GM12873 (cell line): ENCODE results near the gene CTNNBL1.

Experiments
- TF ChIP-seq, protein P1 (sequence below): IDR thresholded peaks from 2 replicates; pipeline ENCODE4 v1.5.1; 2012; ENCODE audit warnings: low read depth, mild to moderate bottlenecking, moderate library complexity, low read length, control low read depth; ENCODE audit not compliant: insufficient read depth; ENCODE audit errors: missing control alignments

CTNNBL1 gene, protein sequence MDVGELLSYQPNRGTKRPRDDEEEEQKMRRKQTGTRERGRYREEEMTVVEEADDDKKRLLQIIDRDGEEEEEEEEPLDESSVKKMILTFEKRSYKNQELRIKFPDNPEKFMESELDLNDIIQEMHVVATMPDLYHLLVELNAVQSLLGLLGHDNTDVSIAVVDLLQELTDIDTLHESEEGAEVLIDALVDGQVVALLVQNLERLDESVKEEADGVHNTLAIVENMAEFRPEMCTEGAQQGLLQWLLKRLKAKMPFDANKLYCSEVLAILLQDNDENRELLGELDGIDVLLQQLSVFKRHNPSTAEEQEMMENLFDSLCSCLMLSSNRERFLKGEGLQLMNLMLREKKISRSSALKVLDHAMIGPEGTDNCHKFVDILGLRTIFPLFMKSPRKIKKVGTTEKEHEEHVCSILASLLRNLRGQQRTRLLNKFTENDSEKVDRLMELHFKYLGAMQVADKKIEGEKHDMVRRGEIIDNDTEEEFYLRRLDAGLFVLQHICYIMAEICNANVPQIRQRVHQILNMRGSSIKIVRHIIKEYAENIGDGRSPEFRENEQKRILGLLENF

DNA sequence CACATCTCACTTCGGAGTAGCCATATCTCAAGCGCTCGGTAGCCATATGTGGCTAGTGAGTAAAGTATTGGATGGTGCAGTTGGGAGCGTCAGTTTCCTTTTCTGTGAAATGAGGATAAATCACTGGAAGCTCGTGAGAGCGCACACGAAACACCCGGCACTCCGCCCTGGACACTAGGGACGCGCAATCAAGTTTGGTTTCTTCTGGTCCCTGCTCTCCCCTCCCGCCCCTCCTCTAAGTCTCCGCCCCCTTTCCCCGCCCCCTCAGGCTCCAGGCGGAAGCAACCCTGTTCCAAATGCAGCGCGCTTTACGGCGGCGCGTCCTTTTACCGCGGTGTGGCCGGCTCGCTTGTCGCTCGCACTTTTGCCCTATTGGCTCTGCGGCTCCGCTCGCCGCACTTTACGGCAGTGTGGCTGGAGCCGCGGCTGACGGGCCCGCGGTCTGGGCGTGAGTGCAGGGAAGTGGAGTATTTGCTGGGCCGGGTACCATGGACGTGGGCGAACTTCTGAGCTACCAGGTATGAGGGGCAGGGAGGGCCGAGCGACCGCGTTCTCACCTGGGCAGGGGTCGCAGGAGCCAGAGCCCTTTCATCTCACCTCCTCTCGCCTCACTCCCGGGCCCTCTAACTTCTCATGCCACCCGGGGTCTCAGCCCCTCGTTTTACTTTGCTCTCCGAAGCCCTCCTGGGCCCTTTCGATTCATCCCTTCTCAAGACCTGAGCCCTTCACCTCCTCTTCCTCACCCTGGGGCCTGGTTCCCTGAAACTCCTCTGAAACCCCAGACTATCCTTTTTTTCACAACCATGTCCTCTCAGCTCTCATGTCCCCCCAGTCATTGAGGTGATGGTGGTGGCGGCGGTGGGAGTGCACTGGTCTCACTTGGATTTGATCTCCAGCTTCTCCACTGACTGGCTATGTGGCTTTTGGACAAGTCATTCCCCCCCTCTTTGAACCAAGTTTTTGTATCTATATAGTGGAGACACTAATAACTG lies at the start of gene CTNNBL1:
CTNNBL1 (plus strand) TSS at position 396 of the 992 bp plus-strand sequence; CDS start at position 489, 93 bp downstream.
- TF ChIP-seq, protein P1, sequence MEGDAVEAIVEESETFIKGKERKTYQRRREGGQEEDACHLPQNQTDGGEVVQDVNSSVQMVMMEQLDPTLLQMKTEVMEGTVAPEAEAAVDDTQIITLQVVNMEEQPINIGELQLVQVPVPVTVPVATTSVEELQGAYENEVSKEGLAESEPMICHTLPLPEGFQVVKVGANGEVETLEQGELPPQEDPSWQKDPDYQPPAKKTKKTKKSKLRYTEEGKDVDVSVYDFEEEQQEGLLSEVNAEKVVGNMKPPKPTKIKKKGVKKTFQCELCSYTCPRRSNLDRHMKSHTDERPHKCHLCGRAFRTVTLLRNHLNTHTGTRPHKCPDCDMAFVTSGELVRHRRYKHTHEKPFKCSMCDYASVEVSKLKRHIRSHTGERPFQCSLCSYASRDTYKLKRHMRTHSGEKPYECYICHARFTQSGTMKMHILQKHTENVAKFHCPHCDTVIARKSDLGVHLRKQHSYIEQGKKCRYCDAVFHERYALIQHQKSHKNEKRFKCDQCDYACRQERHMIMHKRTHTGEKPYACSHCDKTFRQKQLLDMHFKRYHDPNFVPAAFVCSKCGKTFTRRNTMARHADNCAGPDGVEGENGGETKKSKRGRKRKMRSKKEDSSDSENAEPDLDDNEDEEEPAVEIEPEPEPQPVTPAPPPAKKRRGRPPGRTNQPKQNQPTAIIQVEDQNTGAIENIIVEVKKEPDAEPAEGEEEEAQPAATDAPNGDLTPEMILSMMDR: no peak

DNA sequence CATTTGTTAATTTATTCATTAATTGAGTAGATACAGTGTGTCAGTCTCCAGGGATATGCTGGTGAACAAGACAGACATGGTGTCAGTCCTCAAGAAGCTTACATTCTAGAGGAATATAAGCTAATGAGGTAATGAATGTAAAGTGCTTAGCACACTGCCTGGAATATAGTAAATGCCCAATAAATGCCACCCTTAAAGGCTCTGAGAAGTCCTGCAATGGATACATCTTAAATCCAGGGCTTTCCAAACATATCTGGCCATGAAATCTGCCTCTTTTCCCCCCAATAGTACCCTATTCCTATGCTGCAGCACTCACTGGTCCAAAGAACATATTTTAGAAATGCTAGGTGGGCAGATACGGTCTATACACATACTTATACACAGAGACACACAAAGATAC lies 49.2 kb upstream of the CTNNBL1 start:
- TF ChIP-seq, protein P1: no peak

DNA sequence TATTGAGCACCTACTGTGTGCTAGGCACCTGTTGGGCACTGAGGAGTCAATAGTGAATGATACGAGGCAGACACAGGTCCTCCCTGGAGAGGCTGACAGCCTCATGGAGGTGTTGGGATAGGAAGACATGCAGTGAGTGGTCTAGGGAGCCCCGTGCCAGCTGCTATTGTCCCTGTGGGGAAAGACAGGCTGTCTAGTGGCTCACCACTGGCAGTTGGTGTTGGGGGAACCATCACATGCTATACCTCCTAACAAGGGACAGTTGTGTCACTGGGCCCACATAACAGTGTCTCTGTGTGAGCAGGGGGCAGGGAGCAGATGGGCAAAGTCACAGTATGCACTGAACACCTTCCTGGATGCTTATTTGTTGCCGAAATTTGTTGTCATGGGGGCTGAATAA lies 45.9 kb upstream of the CTNNBL1 start:
- TF ChIP-seq, protein P1: no peak

DNA sequence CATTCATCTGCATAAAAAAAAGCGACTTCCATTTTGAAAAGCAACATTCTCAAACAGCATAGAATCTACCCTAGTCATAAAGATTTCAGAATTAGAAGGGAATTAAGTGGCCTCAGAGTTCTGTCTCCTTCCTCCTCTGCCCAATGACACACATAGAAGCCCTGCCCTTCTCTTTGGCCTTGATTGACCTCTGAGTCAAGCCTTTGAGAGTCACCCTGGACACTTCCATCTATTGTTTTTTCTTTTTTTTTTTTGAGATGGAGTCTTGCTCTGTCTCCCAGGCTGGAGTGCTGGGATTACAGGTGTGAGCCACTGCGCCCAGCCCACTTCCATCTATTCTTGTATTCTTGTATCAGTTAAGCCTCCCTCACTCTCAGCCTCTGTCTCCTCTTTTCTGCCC lies 44.8 kb upstream of the CTNNBL1 start:
- TF ChIP-seq, protein P1: no peak

DNA sequence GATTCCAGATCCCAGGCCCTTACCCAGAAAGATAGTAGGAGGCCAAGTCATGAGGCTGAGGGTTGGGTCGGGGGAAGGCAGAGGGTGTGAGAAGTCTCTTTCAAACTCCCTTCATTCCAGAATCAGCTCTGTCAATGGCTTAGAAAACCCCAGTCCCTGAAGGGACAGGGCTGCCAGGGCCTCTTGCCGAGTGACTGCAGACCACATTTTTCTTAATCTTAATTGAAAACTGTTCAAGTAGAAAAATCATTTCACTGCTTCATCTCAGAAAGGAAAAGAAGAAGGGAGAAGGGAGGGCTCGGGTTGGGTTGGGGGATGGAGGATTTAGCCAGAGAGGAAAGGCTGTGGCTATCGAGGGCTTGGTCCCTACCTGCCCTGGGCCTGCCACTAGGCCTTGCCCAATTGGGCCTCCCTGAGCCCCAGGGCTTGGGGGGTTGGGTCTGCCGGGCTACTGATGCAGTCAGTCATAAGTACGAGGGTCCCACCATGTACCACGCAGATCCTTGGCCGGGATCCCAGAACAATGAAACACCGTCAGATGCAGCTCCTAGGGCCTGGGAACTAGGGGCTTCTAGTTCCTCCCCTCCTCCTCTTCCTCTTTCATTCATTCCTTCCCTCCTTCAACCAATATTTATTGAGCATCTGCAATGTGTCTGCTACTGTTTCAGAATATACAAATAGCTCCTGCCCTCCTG lies 44.0 kb upstream of the CTNNBL1 start:
- TF ChIP-seq, protein P1: no peak

DNA sequence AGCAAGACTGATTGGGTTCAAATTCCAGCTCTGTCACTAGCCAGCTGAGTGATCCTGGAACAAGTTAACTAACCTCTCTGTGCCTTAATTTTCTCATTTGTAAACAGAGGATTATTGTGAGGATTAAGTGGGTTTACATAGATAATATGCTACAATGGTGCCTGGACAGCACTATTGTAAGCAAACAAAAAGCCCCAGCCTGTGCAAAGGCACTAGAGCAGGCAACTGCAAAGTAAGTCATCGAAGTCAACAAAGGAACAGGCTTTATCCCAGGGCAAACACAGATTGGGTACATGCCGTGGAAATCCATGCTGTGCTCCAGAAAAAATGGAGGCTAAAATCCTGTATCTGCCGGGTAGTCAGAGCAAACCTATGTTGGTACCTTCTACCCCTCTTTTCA lies 43.2 kb upstream of the CTNNBL1 start:
- TF ChIP-seq, protein P1: no peak
